DND-41 (cell line): Measurements from ENCODE around the gene SAP25.

Experiments used
- ATAC-seq: fragments of 200-7000 bp; cut with Tn5 transposase; 3 replicates; pipeline ENCODE4 v1.9.1; 2021; ENCODE audit warnings: low read depth; ENCODE audit not compliant: insufficient read depth
- DNase-seq: peaks from one replicate; pipeline ENCODE4 v3.0.0-alpha.2; 2020
- H2AFZ ChIP-seq: 2 replicates; pipeline ENCODE4 v1.6.0; 2012; ENCODE audit warnings: low read depth, low read length
- H3K27ac ChIP-seq: 2 replicates; pipeline ENCODE4 v1.5.1; 2012; ENCODE audit warnings: low read length, inconsistent platforms
- H3K27me3 ChIP-seq: fragments of 200-600 bp; sonication (generic); 2 replicates; pipeline ENCODE4 v1.6.0; 2012; ENCODE audit warnings: low read length, mild to moderate bottlenecking, inconsistent platforms; ENCODE audit not compliant: insufficient read depth, poor library complexity
- H3K36me3 ChIP-seq: 2 replicates; pipeline ENCODE4 v1.5.1; 2012; ENCODE audit warnings: low read length, inconsistent platforms; ENCODE audit not compliant: insufficient read depth
- H3K4me1 ChIP-seq: 2 replicates; pipeline ENCODE4 v1.5.1; 2012; ENCODE audit warnings: mild to moderate bottlenecking, low read length; ENCODE audit not compliant: insufficient read depth
- H3K4me2 ChIP-seq: 2 replicates; pipeline ENCODE4 v1.6.0; 2012; ENCODE audit warnings: mild to moderate bottlenecking, moderate library complexity, low read length, inconsistent platforms; ENCODE audit not compliant: insufficient read depth
- H3K4me3 ChIP-seq, 2 experiments: fragments of 200-600 bp in 1 of 2; shearing (Covaris generic) in 1 of 2; 2 replicates each; pipeline ENCODE4 v1.5.1; 2012 to 2016; ENCODE audit warnings: inconsistent platforms in 2 of 2, low read length in 2 of 2, mild to moderate bottlenecking in 2 of 2, low read depth in 1 of 2, moderate library complexity in 1 of 2
- H3K79me2 ChIP-seq: 2 replicates; pipeline ENCODE4 v1.6.0; 2012; ENCODE audit warnings: low read length, inconsistent platforms; ENCODE audit not compliant: insufficient read depth
- H3K9ac ChIP-seq: 2 replicates; pipeline ENCODE4 v1.6.0; 2012; ENCODE audit warnings: low read depth, mild to moderate bottlenecking, inconsistent platforms, low read length, moderate library complexity
- H3K9me3 ChIP-seq: 2 replicates; pipeline ENCODE4 v1.5.1; 2012; ENCODE audit warnings: low read length, moderate library complexity, mild to moderate bottlenecking, inconsistent platforms; ENCODE audit not compliant: insufficient read depth, severe bottlenecking
- H4K20me1 ChIP-seq: 2 replicates; pipeline ENCODE4 v1.6.0; 2012; ENCODE audit warnings: low read length; ENCODE audit not compliant: insufficient read depth
- CTCF ChIP-seq: IDR thresholded peaks from 2 replicates; pipeline ENCODE4 v1.5.1; 2012; ENCODE audit warnings: borderline replicate concordance, low read length, moderate library complexity, mild to moderate bottlenecking; ENCODE audit not compliant: poor library complexity, severe bottlenecking; ENCODE audit errors: extremely low read depth
- EZH2 ChIP-seq: IDR thresholded peaks from 3 replicates; pipeline ENCODE4 v1.6.1; 2012; ENCODE audit warnings: borderline replicate concordance, low read depth, mild to moderate bottlenecking, moderate library complexity, low read length, inconsistent platforms; ENCODE audit not compliant: severe bottlenecking

The SAP25 gene

GRCh38 chr7:100563809-100564400 lies 9.8 kb downstream of the SAP25 start:
- no peak overlapping the region for H3K4me2 ChIP-seq
- DNase-seq (peak; percentile 83), ATAC-seq (peak; percentile 82)
- no peak overlapping the region for H3K9ac ChIP-seq
- peaks cover 14% of the 10 kb centered on the region for H4K20me1 ChIP-seq
- H3K27me3 ChIP-seq = no peaks in the 10 kb centered on the region
- no peaks in the 10 kb centered on the region for H3K9me3 ChIP-seq
- no peak overlapping the region for H3K4me3 ChIP-seq
- peaks cover 3% of the 10 kb centered on the region; the same call in 1 of the 2 replicates for H3K4me1 ChIP-seq
- H3K36me3 ChIP-seq = peaks cover 17% of the 10 kb centered on the region
- no peaks in the 10 kb centered on the region for H3K79me2 ChIP-seq
- TF ChIP-seq CTCF (peak; percentile 98), EZH2 (no peak)
- H2AFZ ChIP-seq = no peak overlapping the region
- H3K27ac ChIP-seq = 0 out of 2 replicates have a peak overlapping the region, but pooled peaks have one; percentile 4

- no peak for DNase-seq
- Histone ChIP-seq H3K27ac (no peak overlapping the region), H2AFZ (no peak overlapping the region), H3K4me1 (peaks cover 3% of the 10 kb centered on the region; the same call in 1 of the 2 replicates), H3K4me3 (no peak overlapping the region), H4K20me1 (peaks cover 14% of the 10 kb centered on the region), H3K9me3 (no peaks in the 10 kb centered on the region), H3K9ac (no peak overlapping the region), H3K4me2 (no peak overlapping the region), H3K27me3 (no peaks in the 10 kb centered on the region), H3K36me3 (peaks cover 20% of the 10 kb centered on the region), H3K79me2 (no peaks in the 10 kb centered on the region)
- TF ChIP-seq CTCF = no peak
- no peak for TF ChIP-seq EZH2
- ATAC-seq = no peak
Observed at GRCh38 chr7:100563100-100563564, 10.6 kb downstream of the SAP25 start.

- H3K4me1 ChIP-seq = peaks cover 3% of the 10 kb centered on the region; the same call in 1 of the 2 replicates
- TF ChIP-seq CTCF = no peak
- no peak for TF ChIP-seq EZH2
- no peaks in the 10 kb centered on the region for H3K9me3 ChIP-seq
- no peak overlapping the region for H3K4me3 ChIP-seq
- H3K4me2 ChIP-seq = no peak overlapping the region
- no peak overlapping the region for H3K27ac ChIP-seq
- no peaks in the 10 kb centered on the region for H3K27me3 ChIP-seq
- no peaks in the 10 kb centered on the region for H3K79me2 ChIP-seq
- DNase-seq (no peak), ATAC-seq (no peak)
- no peak overlapping the region for H3K9ac ChIP-seq
- H4K20me1 ChIP-seq = peaks cover 8% of the 10 kb centered on the region
- H3K36me3 ChIP-seq = peaks cover 20% of the 10 kb centered on the region
- no peak overlapping the region for H2AFZ ChIP-seq
Observed at GRCh38 chr7:100562195-100563099, 11.3 kb downstream of the SAP25 start.
